IMR-90 (cell line): Measurements from ENCODE around the gene DCAF10. TPM values are rescaled to one million over a fixed set of nuclear protein-coding genes. Genes with fewer than 3 reads are reported as not detected.

Experiments
- ATAC-seq: fragments of 200-7000 bp; cut with Tn5 transposase; 2 replicates; pipeline ENCODE4 v1.9.1; 2020; ENCODE audit warnings: low read depth, mild to moderate bottlenecking, moderate library complexity
- BruUV-seq: library from RNA; stranded (reverse); fragments of 400-500 nt; replicated peaks from 2 replicates; lab custom pipeline; 2021; lab: Mats Ljungman, UMichigan
- CTCF ChIA-PET: fragments of 300-600 bp; formaldehyde crosslinking; extraction: SDS; loops from one replicate; lab custom pipeline; 2021; ENCODE audit warnings: antibody characterized with exemption; lab: Yijun Ruan, JAX
- POLR2A ChIA-PET: fragments of 300-600 bp; sonication (Branson Sonifier 250); formaldehyde crosslinking; loops from one replicate; lab custom pipeline; 2022; ENCODE audit warnings: antibody characterized with exemption; ENCODE audit not compliant: unreplicated experiment; lab: Charles Lee
- DNase-seq: peaks from one replicate; pipeline ENCODE4 v3.0.0; 2013
- H2AFZ ChIP-seq: replicated peaks from 2 replicates; pipeline ENCODE3; 2013; ENCODE audit warnings: low read length, mild to moderate bottlenecking; ENCODE audit not compliant: poor library complexity
- H2AK5ac ChIP-seq: 2 replicates; pipeline ENCODE4 v1.6.1; 2013; ENCODE audit warnings: low read depth, low read length, inconsistent platforms
- H2AK9ac ChIP-seq: replicated peaks from 2 replicates; pipeline ENCODE3; 2013; ENCODE audit warnings: mild to moderate bottlenecking, low read depth, low read length, moderate library complexity; ENCODE audit not compliant: poor library complexity
- H2BK120ac ChIP-seq: 2 replicates; pipeline ENCODE4 v1.6.1; 2013; ENCODE audit warnings: low read depth, low read length, inconsistent platforms
- H2BK15ac ChIP-seq: 3 replicates; pipeline ENCODE4 v1.6.1; 2013; ENCODE audit warnings: low read depth, low read length, inconsistent platforms
- H2BK20ac ChIP-seq: 2 replicates; pipeline ENCODE4 v1.6.1; 2013; ENCODE audit warnings: low read depth, mild to moderate bottlenecking, inconsistent platforms, low read length, moderate library complexity
- H2BK5ac ChIP-seq: 2 replicates; pipeline ENCODE4 v1.6.1; 2013; ENCODE audit warnings: mild to moderate bottlenecking, low read depth, low read length, inconsistent platforms; ENCODE audit not compliant: poor library complexity, severe bottlenecking
- H3K14ac ChIP-seq: replicated peaks from 2 replicates; pipeline ENCODE4 v1.6.1; 2013; ENCODE audit warnings: low read depth, low read length, inconsistent platforms
- H3K18ac ChIP-seq: 2 replicates; pipeline ENCODE4 v1.6.1; 2013; ENCODE audit warnings: low read depth, low read length, control low read depth
- H3K23ac ChIP-seq: 2 replicates; pipeline ENCODE4 v1.6.1; 2013; ENCODE audit warnings: low read depth, low read length, inconsistent platforms
- H3K27ac ChIP-seq: 2 replicates; pipeline ENCODE4 v1.5.1; 2013; ENCODE audit warnings: mild to moderate bottlenecking, control low read depth, low read length; ENCODE audit not compliant: insufficient read depth
- H3K27me3 ChIP-seq: 2 replicates; pipeline ENCODE4 v1.6.1; 2013; ENCODE audit warnings: low read length; ENCODE audit not compliant: control insufficient read depth, insufficient read depth
- H3K36me3 ChIP-seq: 2 replicates; pipeline ENCODE4 v1.6.1; 2013; ENCODE audit warnings: low read length, mixed read lengths; ENCODE audit not compliant: control insufficient read depth, insufficient read depth
- H3K4ac ChIP-seq: 2 replicates; pipeline ENCODE4 v1.6.1; 2013; ENCODE audit warnings: low read depth, low read length, inconsistent platforms
- H3K4me1 ChIP-seq: 2 replicates; pipeline ENCODE4 v1.6.1; 2013; ENCODE audit warnings: low read length, mixed read lengths; ENCODE audit not compliant: control insufficient read depth, insufficient read depth
- H3K4me2 ChIP-seq: 2 replicates; pipeline ENCODE4 v1.6.1; 2013; ENCODE audit warnings: low read depth, mild to moderate bottlenecking, control low read depth, low read length, moderate library complexity
- H3K4me3 ChIP-seq: 2 replicates; pipeline ENCODE4 v1.5.1; 2013; ENCODE audit warnings: low read depth, mild to moderate bottlenecking, control low read depth, low read length, moderate library complexity; ENCODE audit not compliant: insufficient read depth
- H3K56ac ChIP-seq: 2 replicates; pipeline ENCODE4 v1.6.1; 2013; ENCODE audit warnings: low read length, inconsistent platforms; ENCODE audit not compliant: insufficient read depth; ENCODE audit errors: extremely low read depth
- H3K79me1 ChIP-seq, 2 experiments: 2 replicates each; pipeline ENCODE4 v1.6.1; 2013; ENCODE audit warnings: low read length in 2 of 2, inconsistent platforms in 1 of 2, low read depth in 1 of 2
- H3K9ac ChIP-seq: 2 replicates; pipeline ENCODE4 v1.6.1; 2013; ENCODE audit warnings: low read depth, low read length, control low read depth
- H3K9me1 ChIP-seq: 2 replicates; pipeline ENCODE4 v1.6.1; 2013; ENCODE audit warnings: low read length, inconsistent platforms; ENCODE audit not compliant: insufficient read depth
- H3K9me3 ChIP-seq: 2 replicates; pipeline ENCODE4 v1.6.1; 2013; ENCODE audit warnings: low read length; ENCODE audit not compliant: control insufficient read depth, insufficient read depth
- H4K20me1 ChIP-seq: 2 replicates; pipeline ENCODE4 v1.6.1; 2013; ENCODE audit warnings: low read length, inconsistent platforms; ENCODE audit not compliant: insufficient read depth
- H4K5ac ChIP-seq: 2 replicates; pipeline ENCODE4 v1.6.1; 2013; ENCODE audit warnings: mild to moderate bottlenecking, low read depth, low read length, control low read depth
- H4K8ac ChIP-seq, 2 experiments: 2 replicates each; pipeline ENCODE4 v1.6.1; 2013; ENCODE audit warnings: low read depth in 2 of 2, low read length in 2 of 2, control low read depth in 1 of 2, inconsistent platforms in 1 of 2
- H4K91ac ChIP-seq: 2 replicates; pipeline ENCODE4 v1.6.1; 2013; ENCODE audit warnings: low read depth, low read length, inconsistent platforms; ENCODE audit not compliant: insufficient read depth
- CTCF ChIP-seq: conservative IDR thresholded peaks from 2 replicates; pipeline ENCODE4 v1.5.1; 2012; ENCODE audit warnings: mild to moderate bottlenecking, low read depth, low read length, improper control_type of control experiment
- FOS ChIP-seq: fragments of 150-350 bp; IDR thresholded peaks from 2 replicates; pipeline ENCODE4 v1.6.1; 2016; ENCODE audit warnings: low read depth, low read length
- MAFK ChIP-seq: IDR thresholded peaks from 2 replicates; pipeline ENCODE4 v1.6.1; 2012; ENCODE audit warnings: low read depth, low read length, improper control_type of control experiment
- RAD21 ChIP-seq: IDR thresholded peaks from 2 replicates; pipeline ENCODE4 v1.6.1; 2012; ENCODE audit warnings: low read length, improper control_type of control experiment
- SMC3 ChIP-seq: fragments of 150-350 bp; IDR thresholded peaks from 2 replicates; pipeline ENCODE4 v1.6.1; 2016; ENCODE audit warnings: low read depth, mild to moderate bottlenecking, antibody characterized with exemption, low read length, moderate library complexity
- WGBS, 2 experiments: methylation state at CpG; one replicate each; pipeline versions ENCODE4 v1.1.5 to v1.1.7; 2013; ENCODE audit warnings: missing lambda C conversion rate in 2 of 2; ENCODE audit not compliant: insufficient read length in 1 of 2; ENCODE audit errors: extremely low coverage in 2 of 2; 5-methylcytosine and 5-hydroxymethylcytosine counted together
- dilution Hi-C: fragments of 300-500 bp; cut with HindIII; formaldehyde crosslinking; loops from one replicate; pipeline ENCODE4 v1.14.3; 2018; ENCODE audit warnings: low sequenced_read_pairs; ENCODE audit not compliant: unreplicated experiment
- in situ Hi-C: fragments of 300-500 bp; cut with MboI; formaldehyde crosslinking; loops from 3 replicates; pipeline ENCODE4 v1.14.3; 2019; ENCODE audit warnings: low sequenced_read_pairs, inconsistent platforms, mixed read lengths
- intact Hi-C: fragments of 100-400 bp; cut with micrococcal nuclease; formaldehyde crosslinking; loops from 2 replicates; pipeline ENCODE4 v1.10.0; 2022
- polyA plus RNA-seq, 3 experiments: library from polyadenylated mRNA; depleted of rRNA; stranded (reverse); fragments of >200 nt; gene quantifications; 2 replicates each; pipeline ENCODE4 v1.2.3, GENCODE V29; 2012; ENCODE audit warnings: low replicate concordance in 1 of 3
- total RNA-seq: library from RNA; depleted of rRNA; stranded (reverse); fragments of >200 nt; gene quantifications from 2 replicates; pipeline ENCODE4 v1.2.3, GENCODE V29; 2012

Gene DCAF10
- total and polyA plus RNA-seq, 2 of the 4 experiments (the other 2 are of a cell fraction) = 17.1 to 19.4 TPM

DNA sequence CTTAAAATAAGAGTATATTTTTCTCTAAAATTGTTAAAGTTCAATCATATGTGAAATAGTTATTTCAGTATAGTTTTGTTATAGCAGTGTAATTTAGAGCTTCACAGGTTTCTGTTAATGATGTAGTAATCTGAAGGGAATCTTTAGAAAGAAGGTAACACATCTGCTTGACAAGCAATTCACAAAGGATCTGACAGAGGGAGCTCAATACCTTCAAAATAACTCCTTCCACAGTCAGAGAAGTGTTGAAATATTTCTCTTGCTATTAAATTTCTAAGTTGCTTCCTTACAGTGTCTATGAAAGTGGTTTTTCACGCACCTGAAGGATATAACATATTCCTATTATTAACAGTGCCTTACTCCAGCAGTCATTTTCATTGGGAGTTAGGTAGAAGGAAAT lies 58.4 kb downstream of the DCAF10 start:
- no peaks in the 10 kb centered on the region for H3K9me3 ChIP-seq
- peaks cover 26% of the 10 kb centered on the region for H3K36me3 ChIP-seq
- no peak overlapping the region for H3K27ac ChIP-seq
- H3K56ac ChIP-seq = no peak overlapping the region
- ChIA-PET CTCF (interaction anchor here (1.4 kb wide), 1 partner anchor 14 kb away, joined by 3 read pairs; no protein-coding TSS in a partner anchor), POLR2A (no interaction called here)
- no peak overlapping the region for H3K23ac ChIP-seq
- intact Hi-C loops (loop anchor here (5.0 kb wide), 1 partner anchor 403 kb away; no protein-coding TSS in a partner anchor), in situ Hi-C loops (no loop called here), dilution Hi-C loops (no loop called here)
- H3K14ac ChIP-seq = no peak overlapping the region
- no peak overlapping the region for H3K9ac ChIP-seq
- no peak overlapping the region for H2BK120ac ChIP-seq
- H3K18ac ChIP-seq = no peak overlapping the region
- no peak overlapping the region for H2AK9ac ChIP-seq
- H4K8ac ChIP-seq = no peak overlapping the region
- BruUV-seq = no TSS peak
- H2BK15ac ChIP-seq = no peak overlapping the region
- H3K9me1 ChIP-seq = peaks cover 3% of the 10 kb centered on the region
- H2BK5ac ChIP-seq = no peak overlapping the region
- ATAC-seq (no peak), DNase-seq (peak; percentile 33)
- H2BK20ac ChIP-seq = no peak overlapping the region
- H4K91ac ChIP-seq = no peak overlapping the region
- no peak overlapping the region for H4K5ac ChIP-seq
- WGBS, 2 experiments = no CpG with 5 or more reads among the region's 1 CpG
- no peak overlapping the region for H3K4me2 ChIP-seq
- TF ChIP-seq CTCF (peak; percentile 40), FOS (no peak), RAD21 (peak; percentile 26), MAFK (no peak), SMC3 (0 out of 2 replicates have a peak, but pooled peaks have one; percentile 32)
- H3K4ac ChIP-seq = no peak overlapping the region
- H3K27me3 ChIP-seq = no peaks in the 10 kb centered on the region
- no peak overlapping the region for H2AFZ ChIP-seq
- no peak overlapping the region for H2AK5ac ChIP-seq
- H3K79me1 ChIP-seq = peaks cover 7 to 17% of the 10 kb centered on the region in 2 experiments; a peak in 2 of 4 replicates
- H3K4me3 ChIP-seq = no peak overlapping the region
- no peaks in the 10 kb centered on the region for H3K4me1 ChIP-seq
- no peaks in the 10 kb centered on the region for H4K20me1 ChIP-seq
